Transverse colon (tissue), 4 donors: ENCODE measurements around the gene KIF25.

Experiments used
- CTCF ChIP-seq, 5 experiments: fragments of 200-600 bp in 3 of 5; fragments of 450-650 bp in 2 of 5; sonication (generic) in 3 of 5; IDR thresholded peaks; 1 replicate in 2 of 5; 2 replicates in 3 of 5; pipeline ENCODE4 v1.5.1; 2016 to 2017; ENCODE audit warnings: antibody characterized with exemption in 5 of 5, inconsistent platforms in 3 of 5, mild to moderate bottlenecking in 2 of 5, moderate library complexity in 1 of 5
- POLR2AphosphoS5 ChIP-seq, 3 donors: sonication (generic); formaldehyde crosslinking; IDR thresholded peaks; one replicate each; pipeline ENCODE4 v1.6.1; 2016; ENCODE audit warnings: antibody characterized with exemption in 3 of 3

GRCh38 chr6:168005796-168006195 is 8.3 kb downstream of the KIF25 start:
- no peak for TF ChIP-seq POLR2AphosphoS5 (IDR thresholded peaks at IDR 0.05)
- TF ChIP-seq CTCF (IDR thresholded peaks at IDR 0.05), result no peak
